ENCODE results near the gene PLXNC1.

Gene PLXNC1

GRCh38 chr12:94280063-94280462, 131.7 kb downstream of the PLXNC1 start:
- H3K9ac ChIP-seq (ENCODE audit: low read length), result no peak overlapping the region
- H3K9me3 ChIP-seq (ENCODE audit: low read length), result no peaks in the 10 kb centered on the region
- no peaks in the 10 kb centered on the region for H3K27me3 ChIP-seq (ENCODE audit: control insufficient read depth in 1 of 2, insufficient read depth in 2 of 2, low read length in 2 of 2)
- no peak overlapping the region for H3K4me3 ChIP-seq (ENCODE audit: low read depth in 1 of 2, low read length in 2 of 2)
- no peak overlapping the region for H3K27ac ChIP-seq (ENCODE audit: low read depth, low read length)
- no peaks in the 10 kb centered on the region for H3K4me1 ChIP-seq (ENCODE audit: insufficient read depth, low read length)
- H3K36me3 ChIP-seq (ENCODE audit: insufficient read depth, low read length), result peaks cover 2% of the 10 kb centered on the region

- Histone ChIP-seq H3K36me3 (ENCODE audit: insufficient read depth, low read length) (no peaks in the 10 kb centered on the region), H3K27ac (ENCODE audit: low read depth, low read length) (no peak overlapping the region), H3K4me3 (ENCODE audit: low read depth in 1 of 2, low read length in 2 of 2) (no peak overlapping the region)
Observed at GRCh38 chr12:94282675-94283074, 134.3 kb downstream of the PLXNC1 start.

GRCh38 chr12:94284046-94284445, 135.7 kb downstream of the PLXNC1 start:
- no peaks in the 10 kb centered on the region for H3K36me3 ChIP-seq (ENCODE audit: insufficient read depth, low read length)
- no peaks in the 10 kb centered on the region for H3K9me3 ChIP-seq (ENCODE audit: low read length)

More at GRCh38 chr12:94282675-94283074, 134.3 kb downstream of the PLXNC1 start:
- no peak overlapping the region for H3K9ac ChIP-seq (ENCODE audit: low read length)
- peaks cover 10% of the 10 kb centered on the region for H3K4me1 ChIP-seq (ENCODE audit: insufficient read depth, low read length)
- no peaks in the 10 kb centered on the region for H3K9me3 ChIP-seq (ENCODE audit: low read length)
- no peaks in the 10 kb centered on the region for H3K27me3 ChIP-seq (ENCODE audit: control insufficient read depth in 1 of 2, insufficient read depth in 2 of 2, low read length in 2 of 2)

GRCh38 chr12:94284859-94285258, 136.5 kb downstream of the PLXNC1 start:
- Histone ChIP-seq H3K36me3 (ENCODE audit: insufficient read depth, low read length) (no peaks in the 10 kb centered on the region), H3K9ac (ENCODE audit: low read length) (no peak overlapping the region), H3K27ac (ENCODE audit: low read depth, low read length) (no peak overlapping the region), H3K4me1 (ENCODE audit: insufficient read depth, low read length) (peaks cover 20% of the 10 kb centered on the region), H3K4me3 (ENCODE audit: low read depth in 1 of 2, low read length in 2 of 2) (no peak overlapping the region), H3K27me3 (ENCODE audit: control insufficient read depth in 1 of 2, insufficient read depth in 2 of 2, low read length in 2 of 2) (no peaks in the 10 kb centered on the region), H3K9me3 (ENCODE audit: low read length) (no peaks in the 10 kb centered on the region)

More at GRCh38 chr12:94284046-94284445, 135.7 kb downstream of the PLXNC1 start:
- peaks cover 12% of the 10 kb centered on the region for H3K4me1 ChIP-seq (ENCODE audit: insufficient read depth, low read length)
- H3K27me3 ChIP-seq (ENCODE audit: control insufficient read depth in 1 of 2, insufficient read depth in 2 of 2, low read length in 2 of 2), result no peaks in the 10 kb centered on the region
- H3K4me3 ChIP-seq (ENCODE audit: low read depth in 1 of 2, low read length in 2 of 2), result no peak overlapping the region
- H3K9ac ChIP-seq (ENCODE audit: low read length), result no peak overlapping the region
- H3K27ac ChIP-seq (ENCODE audit: low read depth, low read length), result no peak overlapping the region

GRCh38 chr12:94285943-94286582, 137.7 kb downstream of the PLXNC1 start:
- H3K27ac ChIP-seq (ENCODE audit: low read depth, low read length), result no peak overlapping the region
- peaks cover 28% of the 10 kb centered on the region for H3K4me1 ChIP-seq (ENCODE audit: insufficient read depth, low read length)
- H3K4me3 ChIP-seq (ENCODE audit: low read depth in 1 of 2, low read length in 2 of 2), result no peak overlapping the region
- no peaks in the 10 kb centered on the region for H3K9me3 ChIP-seq (ENCODE audit: low read length)
- no peaks in the 10 kb centered on the region for H3K36me3 ChIP-seq (ENCODE audit: insufficient read depth, low read length)
- H3K9ac ChIP-seq (ENCODE audit: low read length), result no peak overlapping the region
- H3K27me3 ChIP-seq (ENCODE audit: control insufficient read depth in 1 of 2, insufficient read depth in 2 of 2, low read length in 2 of 2), result no peaks in the 10 kb centered on the region

GRCh38 chr12:94286583-94287244, 138.3 kb downstream of the PLXNC1 start:
- H3K9me3 ChIP-seq (ENCODE audit: low read length), result no peaks in the 10 kb centered on the region
- H3K27me3 ChIP-seq (ENCODE audit: control insufficient read depth in 1 of 2, insufficient read depth in 2 of 2, low read length in 2 of 2), result no peaks in the 10 kb centered on the region
- no peak overlapping the region for H3K9ac ChIP-seq (ENCODE audit: low read length)
- H3K36me3 ChIP-seq (ENCODE audit: insufficient read depth, low read length), result no peaks in the 10 kb centered on the region
- no peak overlapping the region for H3K27ac ChIP-seq (ENCODE audit: low read depth, low read length)
- peaks cover 28% of the 10 kb centered on the region for H3K4me1 ChIP-seq (ENCODE audit: insufficient read depth, low read length)
- no peak overlapping the region for H3K4me3 ChIP-seq (ENCODE audit: low read depth in 1 of 2, low read length in 2 of 2)

GRCh38 chr12:94287245-94287628, 138.9 kb downstream of the PLXNC1 start:
- Histone ChIP-seq H3K27ac (ENCODE audit: low read depth, low read length) (no peak overlapping the region), H3K4me1 (ENCODE audit: insufficient read depth, low read length) (peaks cover 28% of the 10 kb centered on the region), H3K36me3 (ENCODE audit: insufficient read depth, low read length) (no peaks in the 10 kb centered on the region), H3K4me3 (ENCODE audit: low read depth in 1 of 2, low read length in 2 of 2) (no peak overlapping the region), H3K9me3 (ENCODE audit: low read length) (no peaks in the 10 kb centered on the region), H3K27me3 (ENCODE audit: control insufficient read depth in 1 of 2, insufficient read depth in 2 of 2, low read length in 2 of 2) (no peaks in the 10 kb centered on the region), H3K9ac (ENCODE audit: low read length) (no peak overlapping the region)

- Histone ChIP-seq H3K9me3 (ENCODE audit: low read length) (no peaks in the 10 kb centered on the region), H3K9ac (ENCODE audit: low read length) (no peak overlapping the region), H3K27ac (ENCODE audit: low read depth, low read length) (no peak overlapping the region), H3K4me3 (ENCODE audit: low read depth in 1 of 2, low read length in 2 of 2) (no peak overlapping the region), H3K36me3 (ENCODE audit: insufficient read depth, low read length) (no peaks in the 10 kb centered on the region), H3K27me3 (ENCODE audit: control insufficient read depth in 1 of 2, insufficient read depth in 2 of 2, low read length in 2 of 2) (no peaks in the 10 kb centered on the region), H3K4me1 (ENCODE audit: insufficient read depth, low read length) (peaks cover 28% of the 10 kb centered on the region)
Observed at GRCh38 chr12:94289461-94290312, 141.3 kb downstream of the PLXNC1 start.

GRCh38 chr12:94290353-94290752, 142.0 kb downstream of the PLXNC1 start:
- Histone ChIP-seq H3K4me3 (ENCODE audit: low read depth in 1 of 2, low read length in 2 of 2) (no peak overlapping the region), H3K27me3 (ENCODE audit: control insufficient read depth in 1 of 2, insufficient read depth in 2 of 2, low read length in 2 of 2) (no peaks in the 10 kb centered on the region), H3K9me3 (ENCODE audit: low read length) (no peaks in the 10 kb centered on the region), H3K36me3 (ENCODE audit: insufficient read depth, low read length) (no peaks in the 10 kb centered on the region), H3K27ac (ENCODE audit: low read depth, low read length) (no peak overlapping the region), H3K4me1 (ENCODE audit: insufficient read depth, low read length) (peaks cover 27% of the 10 kb centered on the region), H3K9ac (ENCODE audit: low read length) (no peak overlapping the region)

- Histone ChIP-seq H3K9ac (ENCODE audit: low read length) (no peak overlapping the region), H3K36me3 (ENCODE audit: insufficient read depth, low read length) (peaks cover 8% of the 10 kb centered on the region), H3K27me3 (ENCODE audit: control insufficient read depth in 1 of 2, insufficient read depth in 2 of 2, low read length in 2 of 2) (no peaks in the 10 kb centered on the region), H3K4me1 (ENCODE audit: insufficient read depth, low read length) (peaks cover 20% of the 10 kb centered on the region), H3K9me3 (ENCODE audit: low read length) (no peaks in the 10 kb centered on the region), H3K4me3 (ENCODE audit: low read depth in 1 of 2, low read length in 2 of 2) (no peak overlapping the region), H3K27ac (ENCODE audit: low read depth, low read length) (no peak overlapping the region)
Observed at GRCh38 chr12:94297096-94297699, 148.8 kb downstream of the PLXNC1 start.

GRCh38 chr12:94297876-94298505, 149.6 kb downstream of the PLXNC1 start:
- H3K4me1 ChIP-seq (ENCODE audit: insufficient read depth, low read length), result peaks cover 20% of the 10 kb centered on the region
- H3K27me3 ChIP-seq (ENCODE audit: control insufficient read depth in 1 of 2, insufficient read depth in 2 of 2, low read length in 2 of 2), result no peaks in the 10 kb centered on the region
- H3K9me3 ChIP-seq (ENCODE audit: low read length), result no peaks in the 10 kb centered on the region
- H3K9ac ChIP-seq (ENCODE audit: low read length), result no peak overlapping the region
- no peak overlapping the region for H3K27ac ChIP-seq (ENCODE audit: low read depth, low read length)
- peaks cover 8% of the 10 kb centered on the region for H3K36me3 ChIP-seq (ENCODE audit: insufficient read depth, low read length)
- no peak overlapping the region for H3K4me3 ChIP-seq (ENCODE audit: low read depth in 1 of 2, low read length in 2 of 2)

All from muscle layer of colon (tissue), 2 donors.